Mononuclear cell (primary cell): Measurements from ENCODE around the gene PKD1. TPM values are rescaled to one million over a fixed set of nuclear protein-coding genes. Genes with fewer than 3 reads are reported as not detected.
"Not testable (repeated sequence)": the region's sequence is repeated elsewhere in the genome, so short reads cannot be mapped to it uniquely, and the experiment has no call there.

Experiments
- H3K27me3 ChIP-seq: 2 replicates; pipeline ENCODE4 v1.6.0; 2011; ENCODE audit warnings: low read length, control low read depth; ENCODE audit not compliant: insufficient read depth
- H3K4me1 ChIP-seq: 2 replicates; pipeline ENCODE4 v1.5.1; 2011; ENCODE audit warnings: mild to moderate bottlenecking, low read length, control low read depth; ENCODE audit not compliant: insufficient read depth
- H3K4me3 ChIP-seq: 2 replicates; pipeline ENCODE4 v1.5.1; 2011; ENCODE audit warnings: mild to moderate bottlenecking, low read length, moderate library complexity
- H3K9me3 ChIP-seq: 2 replicates; pipeline ENCODE4 v1.5.1; 2011; ENCODE audit warnings: low read depth, mild to moderate bottlenecking, control low read depth, low read length
- total RNA-seq: library from RNA; depleted of rRNA; stranded (reverse); fragments of >200 nt; gene quantifications from one replicate; pipeline ENCODE4 v1.2.3, GENCODE V29; 2012

PKD1 gene
- total RNA-seq, 1 donor: 49.6 TPM

- H3K4me3 ChIP-seq, H3K4me1 ChIP-seq, H3K27me3 ChIP-seq, H3K9me3 ChIP-seq: not testable (repeated sequence)
These were observed 23.1 kb downstream of the PKD1 start for GRCh38 chr16:2112539-2113106.

DNA sequence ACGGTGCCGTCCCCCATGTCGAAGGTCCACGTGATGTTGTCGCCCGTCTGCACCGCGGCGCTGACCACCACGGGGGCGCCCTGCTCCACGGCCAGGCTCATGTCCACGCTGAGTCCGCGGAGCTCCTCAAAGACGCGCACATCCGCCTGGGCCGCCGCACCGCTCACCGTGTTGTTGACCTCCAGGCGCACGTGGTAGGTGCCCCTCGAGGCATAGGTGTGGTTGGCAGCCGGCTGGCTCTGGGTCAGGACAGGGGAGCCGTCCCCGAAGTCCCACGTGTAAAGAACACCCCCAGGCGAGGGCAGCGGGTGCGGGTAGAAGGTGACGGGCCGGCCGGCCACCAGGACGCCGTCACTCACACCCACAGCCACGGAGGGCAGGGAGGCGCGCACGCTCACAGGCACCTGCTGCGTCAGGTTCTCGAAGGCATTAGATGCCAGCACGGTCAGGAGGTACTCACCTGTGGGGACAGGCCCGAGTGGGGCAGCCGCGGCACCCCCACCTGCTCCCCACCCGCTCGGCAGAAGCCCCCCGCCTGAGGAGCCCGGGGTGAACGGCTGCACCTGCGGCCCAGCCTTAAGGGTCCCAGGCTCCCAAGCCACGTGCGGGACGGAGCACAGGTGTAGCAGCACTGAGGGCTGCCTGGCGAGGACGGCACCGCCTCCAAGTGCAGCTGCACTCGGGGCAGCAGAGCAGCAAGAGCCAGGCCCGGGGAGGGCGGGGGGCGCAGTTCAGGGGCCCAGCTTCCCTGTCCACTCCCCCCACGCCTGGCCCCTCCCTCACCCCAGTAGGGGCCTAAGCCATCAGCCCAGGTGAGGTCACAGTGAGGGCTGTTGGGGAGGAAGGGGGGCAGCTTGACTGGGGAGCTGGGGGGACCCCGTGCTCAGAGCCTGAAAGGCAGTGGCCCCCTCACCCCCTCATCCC, 24.0 kb downstream of the PKD1 start:
- not testable (repeated sequence) for H3K4me3 ChIP-seq, H3K4me1 ChIP-seq, H3K9me3 ChIP-seq, H3K27me3 ChIP-seq

- not testable (repeated sequence) for H3K9me3 ChIP-seq, H3K4me3 ChIP-seq, H3K4me1 ChIP-seq, H3K27me3 ChIP-seq
These were observed 24.7 kb downstream of the PKD1 start for GRCh38 chr16:2111009-2111353.

DNA sequence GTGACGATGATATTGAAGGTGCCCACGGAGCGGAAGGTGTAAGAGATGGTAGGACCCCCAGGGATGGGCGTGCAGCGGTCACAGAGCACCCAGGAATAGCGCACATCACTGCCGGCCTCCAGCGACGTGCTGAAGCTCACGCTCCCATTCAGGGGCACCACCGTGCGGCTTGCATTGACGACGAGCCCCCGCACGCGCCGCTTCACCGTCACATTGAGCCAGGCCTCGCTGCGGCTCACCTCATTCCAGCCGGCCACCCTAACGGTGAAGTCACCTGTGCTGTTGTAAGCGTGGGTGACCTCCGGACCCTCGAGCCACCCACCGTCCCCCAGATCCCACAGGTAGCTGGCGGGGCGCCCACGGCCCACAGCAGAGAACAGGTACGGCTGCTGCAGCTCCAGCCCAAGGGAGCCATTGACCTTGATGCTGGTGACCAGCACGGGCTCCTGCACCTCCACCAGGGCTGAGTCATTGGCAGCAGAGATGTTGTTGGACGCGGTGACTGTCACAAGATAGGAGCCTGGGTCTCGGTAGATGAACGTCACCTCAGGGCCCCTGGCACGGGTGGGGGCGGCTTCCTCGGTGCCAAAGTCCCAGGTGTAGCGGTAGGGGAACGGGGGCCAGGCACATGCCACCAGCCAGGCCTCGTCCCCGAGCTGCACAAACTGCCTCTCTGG, 25.2 kb downstream of the PKD1 start:
- H3K27me3 ChIP-seq, H3K9me3 ChIP-seq, H3K4me3 ChIP-seq, H3K4me1 ChIP-seq: not testable (repeated sequence)

DNA sequence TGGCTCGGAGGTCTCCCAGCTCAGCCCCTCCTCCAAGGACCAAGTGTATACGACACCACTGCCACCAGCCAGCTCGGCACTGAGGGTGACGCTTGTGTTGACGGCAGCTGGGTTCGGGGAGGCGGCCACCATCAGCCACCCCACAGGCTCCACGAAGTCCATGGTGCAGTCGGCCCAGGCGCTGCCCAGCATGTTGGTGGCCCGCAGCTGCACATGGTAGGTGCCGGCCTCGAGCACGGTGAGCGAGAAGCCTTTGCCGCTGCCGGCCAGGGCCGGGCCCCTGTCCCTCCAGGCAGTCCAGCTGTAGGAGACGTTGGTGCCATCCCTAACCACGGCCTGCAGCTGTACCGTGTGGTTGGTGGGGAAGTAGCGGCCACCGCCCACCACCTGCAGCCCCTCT, 25.8 kb downstream of the PKD1 start:
- H3K27me3 ChIP-seq, H3K4me1 ChIP-seq, H3K9me3 ChIP-seq, H3K4me3 ChIP-seq: not testable (repeated sequence)

DNA sequence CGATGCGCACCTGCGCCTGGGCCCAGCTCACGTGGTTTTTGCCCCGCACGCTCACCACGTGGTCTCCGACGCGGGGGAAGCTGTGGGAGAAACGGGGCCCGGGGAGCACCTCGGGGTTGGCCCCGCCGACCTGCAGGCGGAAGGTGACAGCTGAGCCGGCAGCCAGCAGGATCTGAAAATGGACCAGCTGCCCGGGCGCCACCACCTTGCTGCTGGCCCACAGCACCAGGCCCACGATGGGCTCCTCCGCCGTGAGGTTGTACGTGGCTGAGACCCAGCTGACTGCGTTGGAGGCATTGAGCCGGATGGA, 26.5 kb downstream of the PKD1 start:
- H3K4me1 ChIP-seq, H3K27me3 ChIP-seq, H3K4me3 ChIP-seq, H3K9me3 ChIP-seq: not testable (repeated sequence)

DNA sequence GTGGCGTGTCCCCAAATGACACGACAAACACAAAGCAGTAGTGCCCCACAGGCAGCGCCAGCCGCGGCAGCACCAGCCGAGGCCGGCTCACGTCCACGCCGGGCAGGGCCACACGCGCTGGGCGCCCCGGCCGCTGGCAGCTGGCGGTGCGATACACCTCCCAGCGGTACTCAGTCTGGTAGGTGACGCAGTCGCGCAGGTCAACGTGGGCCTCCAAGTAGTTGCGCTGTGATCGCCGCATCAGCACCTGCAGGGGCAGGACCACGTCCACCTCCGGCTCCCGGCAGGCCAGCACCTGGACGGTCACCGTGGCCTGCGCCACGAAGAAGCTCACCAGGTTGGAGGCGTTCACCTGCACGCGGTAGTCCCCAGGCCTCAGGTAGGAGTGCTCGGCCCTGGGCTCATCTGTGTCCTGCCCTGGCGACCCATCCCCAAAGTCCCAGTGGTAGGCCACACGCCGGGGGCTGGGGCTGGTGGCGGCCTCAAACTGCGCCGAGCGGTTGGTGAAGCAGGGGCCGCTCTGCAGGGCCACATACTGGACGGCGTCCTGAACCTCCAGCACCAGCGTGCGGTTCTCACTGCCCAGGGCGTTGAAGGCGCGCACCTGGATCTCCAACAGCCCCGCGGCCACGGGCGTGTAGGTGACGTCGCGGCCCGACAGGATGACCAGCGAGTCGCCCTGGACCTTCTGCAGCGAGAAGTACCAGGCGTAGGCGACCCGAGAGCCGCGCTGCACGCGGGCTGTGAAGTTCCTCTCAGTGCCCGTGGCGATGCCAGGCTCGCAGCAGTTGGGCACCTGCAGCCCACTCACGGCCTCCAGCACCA, 27.0 kb downstream of the PKD1 start:
- H3K4me1 ChIP-seq, H3K27me3 ChIP-seq, H3K9me3 ChIP-seq, H3K4me3 ChIP-seq: not testable (repeated sequence)

DNA sequence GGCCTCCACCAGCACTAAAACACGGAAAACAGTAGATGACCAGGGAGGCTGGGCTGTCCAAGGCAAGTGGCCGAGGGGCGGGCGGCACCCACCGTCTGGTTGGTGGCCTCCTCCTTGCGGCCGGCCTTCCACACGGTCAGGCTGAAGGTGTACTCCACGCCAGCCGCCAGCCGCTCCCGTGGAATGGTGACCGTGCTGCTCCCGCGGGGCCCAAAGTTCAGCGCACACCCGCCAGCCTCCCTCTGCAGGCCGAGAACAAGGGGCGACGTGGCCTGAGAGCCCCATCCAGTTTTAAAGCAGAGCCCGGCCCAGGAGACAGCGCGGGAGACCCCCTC, 27.9 kb downstream of the PKD1 start:
- not testable (repeated sequence) for H3K27me3 ChIP-seq, H3K9me3 ChIP-seq, H3K4me1 ChIP-seq, H3K4me3 ChIP-seq

DNA sequence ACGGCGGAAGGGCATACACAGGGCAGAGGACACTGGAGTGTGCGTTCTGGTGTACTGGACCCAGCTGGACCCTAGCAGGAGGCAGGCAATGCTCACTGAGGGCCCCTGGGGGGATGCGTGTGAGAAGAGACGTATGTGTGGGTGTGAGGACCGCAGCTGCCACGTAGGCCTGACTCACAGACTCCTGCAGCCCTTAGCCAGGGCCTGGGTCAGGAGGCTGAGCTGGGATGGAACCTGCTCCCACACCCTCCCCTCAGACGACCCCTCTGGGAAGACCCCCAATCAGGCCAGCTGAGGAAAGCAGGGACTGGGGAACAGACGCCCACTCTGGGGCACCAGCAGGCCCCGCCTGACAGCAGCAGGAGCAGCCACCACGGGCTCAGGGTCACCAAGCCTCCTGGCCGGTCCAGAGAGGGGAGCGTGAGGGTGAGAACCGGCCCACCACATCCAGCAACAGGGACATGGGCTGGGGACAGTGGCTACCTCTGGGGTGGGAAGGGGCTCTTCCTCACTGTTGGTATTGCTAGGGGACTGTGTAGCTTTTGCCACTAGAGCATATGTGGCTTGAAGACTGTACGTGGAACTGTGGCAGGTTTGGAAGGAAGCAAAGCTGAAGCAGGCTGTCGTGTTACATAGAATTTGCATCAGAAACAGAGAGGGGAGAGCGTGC, 28.4 kb downstream of the PKD1 start:
- H3K4me1 ChIP-seq, H3K4me3 ChIP-seq, H3K27me3 ChIP-seq, H3K9me3 ChIP-seq: not testable (repeated sequence)

GRCh38 chr16:2106211-2106610, 29.5 kb downstream of the PKD1 start:
- not testable (repeated sequence) for H3K27me3 ChIP-seq, H3K4me3 ChIP-seq, H3K4me1 ChIP-seq, H3K9me3 ChIP-seq

GRCh38 chr16:2105769-2106168, 29.9 kb downstream of the PKD1 start:
- H3K9me3 ChIP-seq, H3K4me3 ChIP-seq, H3K4me1 ChIP-seq, H3K27me3 ChIP-seq: not testable (repeated sequence)

DNA sequence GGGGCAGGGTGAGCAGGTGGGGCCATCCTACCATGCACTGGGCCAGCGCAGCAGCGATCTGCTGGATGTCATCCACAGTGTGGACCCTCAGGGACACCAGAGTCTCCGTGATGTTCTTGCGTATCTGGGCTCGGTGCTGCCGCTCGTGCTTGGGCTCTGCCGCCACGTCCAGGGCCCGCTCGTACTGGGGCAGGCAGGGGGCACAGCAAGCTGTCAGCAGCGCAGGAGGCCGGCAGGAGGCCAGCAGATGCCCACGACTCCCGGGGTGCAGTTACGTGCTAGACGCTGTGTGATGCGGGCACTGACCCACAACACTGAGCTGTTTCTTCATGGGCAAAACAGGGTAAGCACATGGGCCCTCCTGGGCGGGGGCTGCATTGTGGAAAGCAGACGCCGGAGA, 30.4 kb downstream of the PKD1 start:
- H3K4me1 ChIP-seq, H3K27me3 ChIP-seq, H3K4me3 ChIP-seq, H3K9me3 ChIP-seq: not testable (repeated sequence)

DNA sequence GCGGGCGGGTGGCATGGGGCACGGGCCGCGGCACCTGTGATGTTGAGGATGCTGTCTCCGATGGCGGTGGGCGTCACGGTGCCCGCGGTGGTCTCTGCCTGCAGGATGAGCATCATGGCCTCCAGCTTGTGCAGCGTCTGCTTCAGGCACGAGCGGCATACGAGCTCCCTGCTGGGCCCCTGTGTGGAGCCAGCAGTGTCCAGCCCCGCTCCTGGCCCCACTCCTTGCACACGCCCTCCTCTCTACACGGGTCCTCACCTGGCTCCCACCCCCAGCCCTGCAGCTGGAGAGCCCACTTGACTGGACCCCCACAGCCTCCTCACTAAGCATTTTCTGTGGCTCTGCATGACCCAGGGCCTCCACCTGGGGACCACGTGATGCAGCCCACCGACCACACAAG, 31.2 kb downstream of the PKD1 start:
- H3K27me3 ChIP-seq, H3K4me3 ChIP-seq, H3K4me1 ChIP-seq, H3K9me3 ChIP-seq: not testable (repeated sequence)

DNA sequence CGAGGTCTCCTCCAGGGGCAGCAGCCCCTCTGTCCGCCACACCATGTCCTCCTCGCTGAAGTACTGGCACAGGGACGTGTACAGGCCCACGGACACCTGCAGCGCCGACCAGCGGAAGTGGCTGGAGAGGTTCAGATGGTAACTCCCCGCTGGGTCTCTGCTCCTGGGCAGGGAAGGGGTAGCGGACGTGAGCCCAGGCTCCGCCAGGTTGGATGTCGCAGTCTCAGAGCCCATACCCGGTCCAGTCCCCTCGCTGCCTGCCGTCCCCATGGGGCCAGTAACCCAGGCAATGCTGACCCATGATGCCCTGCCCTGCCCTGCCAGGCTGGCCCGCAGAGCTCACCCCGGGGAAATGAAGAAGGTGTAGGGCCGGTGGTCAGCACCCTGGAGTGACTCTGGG, 33.2 kb downstream of the PKD1 start:
- H3K4me1 ChIP-seq: no peaks in the 10 kb centered on the region
- H3K27me3 ChIP-seq: no peaks in the 10 kb centered on the region
- H3K4me3 ChIP-seq: no peak overlapping the region
- H3K9me3 ChIP-seq: no peaks in the 10 kb centered on the region

DNA sequence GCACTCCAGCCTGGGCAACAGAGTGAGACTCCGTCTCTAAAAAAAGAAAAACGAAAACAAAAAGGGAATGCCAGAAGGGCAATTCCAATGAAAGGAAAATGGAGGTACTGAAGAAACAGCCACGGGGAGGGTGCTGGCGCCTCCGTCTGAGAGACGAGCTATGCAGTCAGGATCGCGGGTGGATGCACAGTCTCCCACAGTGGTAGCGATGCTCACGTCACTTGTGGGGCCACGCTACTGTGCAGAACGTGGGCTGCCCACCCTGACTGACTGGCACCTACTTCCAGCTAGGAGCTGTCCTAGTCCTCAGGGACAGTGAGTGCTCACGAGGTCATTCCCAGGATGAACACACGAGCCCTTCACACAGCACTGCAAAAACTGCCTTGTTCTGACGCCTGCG, 34.1 kb downstream of the PKD1 start:
- not testable (repeated sequence) for H3K4me3 ChIP-seq, H3K9me3 ChIP-seq, H3K4me1 ChIP-seq, H3K27me3 ChIP-seq
